HepG2 (cell line): ENCODE data around the gene CCDC170. TPM values are rescaled to one million over a fixed set of nuclear protein-coding genes. Genes with fewer than 3 reads are reported as not detected.

Source experiments
- FLYWCH1 ChIP-seq: sonication (generic); formaldehyde crosslinking; IDR thresholded peaks from 2 replicates; pipeline ENCODE4 v1.8.1; 2023; ENCODE audit warnings: mild to moderate bottlenecking, missing genetic modification reagents
- FOXP1 ChIP-seq, 2 experiments: fragments of 450-650 bp in 1 of 2; IDR thresholded peaks; 2 replicates each; pipeline ENCODE4 v1.6.1; 2017 to 2018; ENCODE audit warnings: antibody characterized with exemption in 1 of 2
- GPN1 ChIP-seq: sonication (generic); formaldehyde crosslinking; IDR thresholded peaks from 2 replicates; pipeline ENCODE4 v1.5.1; 2020; ENCODE audit warnings: missing genetic modification reagents, borderline replicate concordance
- ISL2 ChIP-seq: sonication (generic); formaldehyde crosslinking; IDR thresholded peaks from 2 replicates; pipeline ENCODE4 v1.5.0; 2020; ENCODE audit warnings: missing genetic modification reagents
- KDM1A ChIP-seq: IDR thresholded peaks from 2 replicates; pipeline ENCODE4 v1.6.1; 2016; ENCODE audit warnings: missing compliant biosample characterization
- KLF13 ChIP-seq: sonication (generic); formaldehyde crosslinking; IDR thresholded peaks from 2 replicates; pipeline ENCODE4 v1.4.0; 2020; ENCODE audit warnings: mild to moderate bottlenecking, missing genetic modification reagents
- MYC ChIP-seq: sonication (generic); formaldehyde crosslinking; IDR thresholded peaks from 2 replicates; pipeline ENCODE4 v1.9.0; 2021; ENCODE audit warnings: missing genetic modification reagents, borderline replicate concordance
- NCOR1 ChIP-seq: fragments of 200-600 bp; sonication (generic); IDR thresholded peaks from 2 replicates; pipeline ENCODE4 v1.7.0; 2017; ENCODE audit warnings: antibody characterized with exemption, low read length, borderline replicate concordance
- PCBP1 ChIP-seq: fragments of 200-400 bp; formaldehyde crosslinking; IDR thresholded peaks from 2 replicates; pipeline ENCODE4 v1.6.1; 2017; ENCODE audit warnings: mild to moderate bottlenecking, low read depth, low read length, borderline replicate concordance
- RAD21 ChIP-seq: fragments of 450-650 bp; formaldehyde crosslinking; IDR thresholded peaks from 2 replicates; pipeline ENCODE4 v1.5.0; 2020; ENCODE audit warnings: mild to moderate bottlenecking
- SIN3A ChIP-seq: IDR thresholded peaks from 2 replicates; pipeline ENCODE4 v1.6.1; 2011; ENCODE audit warnings: low read depth, mild to moderate bottlenecking, control low read depth, low read length, borderline replicate concordance
- SMARCC2 ChIP-seq: fragments of 450-650 bp; IDR thresholded peaks from 2 replicates; pipeline ENCODE4 v1.6.1; 2017; ENCODE audit warnings: antibody characterized with exemption, mild to moderate bottlenecking
- SOX5 ChIP-seq: IDR thresholded peaks from 2 replicates; pipeline ENCODE4 v1.6.1; 2016; ENCODE audit warnings: borderline replicate concordance
- ZBTB1 ChIP-seq: sonication (generic); formaldehyde crosslinking; IDR thresholded peaks from 2 replicates; pipeline ENCODE4 v1.4.0; 2020; ENCODE audit warnings: missing genetic modification reagents, borderline replicate concordance
- ZEB1 ChIP-seq: IDR thresholded peaks from 2 replicates; pipeline ENCODE4 v1.6.1; 2012; ENCODE audit warnings: mild to moderate bottlenecking, low read depth, inconsistent platforms; ENCODE audit not compliant: insufficient replicate concordance
- ZFP36L2 ChIP-seq: sonication (generic); formaldehyde crosslinking; IDR thresholded peaks from 2 replicates; pipeline ENCODE4 v1.4.0; 2020; ENCODE audit warnings: missing genetic modification reagents
- ZNF329 ChIP-seq: sonication (generic); formaldehyde crosslinking; IDR thresholded peaks from 2 replicates; pipeline ENCODE4 v1.9.0; 2021; ENCODE audit warnings: low read depth, mild to moderate bottlenecking, missing genetic modification reagents
- ZNF382 ChIP-seq: sonication (generic); formaldehyde crosslinking; IDR thresholded peaks from 2 replicates; pipeline ENCODE4 v1.5.0; 2020; ENCODE audit warnings: missing genetic modification reagents, mild to moderate bottlenecking, borderline replicate concordance
- ZNF432 ChIP-seq: sonication (generic); formaldehyde crosslinking; IDR thresholded peaks from 2 replicates; pipeline ENCODE4 v1.5.0; 2020; ENCODE audit warnings: missing genetic modification reagents, mild to moderate bottlenecking, borderline replicate concordance
- ZNF788 ChIP-seq: sonication (generic); formaldehyde crosslinking; IDR thresholded peaks from 2 replicates; pipeline ENCODE4 v1.5.0; 2020; ENCODE audit warnings: mild to moderate bottlenecking, missing genetic modification reagents, borderline replicate concordance
- ZSCAN12 ChIP-seq: sonication (generic); formaldehyde crosslinking; IDR thresholded peaks from 2 replicates; pipeline ENCODE4 v1.9.0; 2021; ENCODE audit warnings: mild to moderate bottlenecking, missing genetic modification reagents
- polyA plus RNA-seq, 8 experiments: library from polyadenylated mRNA; depleted of rRNA in 3 of 8; stranded (reverse) in 7 of 8; unstranded in 1 of 8; fragments of >200 nt; fragmentation: Illumina TruSeq in 4 of 8; extraction: Trizol in 4 of 8; gene quantifications; 2 replicates each; pipeline versions ENCODE4 v1.2.1 to v1.2.3, GENCODE V29; 2011 to 2016; ENCODE audit warnings: low read depth in 4 of 8, missing spikeins in 1 of 8, mixed read lengths in 1 of 8; ENCODE audit not compliant: insufficient read depth in 1 of 8
- total RNA-seq, 5 experiments: library from RNA; depleted of rRNA; stranded (reverse); fragments of >200 nt; fragmentation: Illumina TruSeq; extraction: Trizol; gene quantifications; 2 replicates each; pipeline ENCODE4 v1.2.3, GENCODE V29; 2016; ENCODE audit warnings: low read depth in 1 of 5
- TF ChIP-seq, protein P1 (sequence below): sonication (generic); formaldehyde crosslinking; IDR thresholded peaks from 2 replicates; pipeline ENCODE4 v1.4.0; 2020; ENCODE audit warnings: missing genetic modification reagents
- TF ChIP-seq, protein P2 (sequence below): IDR thresholded peaks from 2 replicates; pipeline ENCODE4 v1.6.1; 2012; ENCODE audit warnings: low read depth, low read length, improper control_type of control experiment
- TF ChIP-seq, protein P3 (sequence below): sonication (generic); formaldehyde crosslinking; IDR thresholded peaks from 2 replicates; pipeline ENCODE4 v1.4.0; 2020; ENCODE audit warnings: mild to moderate bottlenecking, missing genetic modification reagents

The CCDC170 gene
- total and polyA plus RNA-seq, 2 of the 13 experiments (the other 11 are each of a cell fraction or from before 2014, with no cell fraction given) = 0.90 to 5.1 TPM

DNA sequence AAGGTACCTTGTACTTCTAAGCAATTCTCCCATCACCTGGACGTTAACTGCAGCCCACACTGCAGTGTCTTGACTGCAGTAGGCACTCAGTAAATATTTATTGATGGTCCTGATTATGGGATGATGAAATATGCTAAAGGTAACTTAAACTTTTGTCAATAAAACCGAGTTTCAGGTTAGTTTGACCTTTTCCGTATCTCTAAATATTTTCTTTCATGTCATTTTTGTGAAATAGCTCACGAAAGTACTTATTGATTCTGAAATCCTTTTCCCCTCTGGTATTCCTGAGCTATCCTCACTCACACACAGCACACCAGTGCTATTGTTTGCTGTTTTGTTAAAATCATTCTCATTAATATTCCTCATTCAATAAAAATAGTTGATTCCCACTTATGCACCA lies 164.3 kb downstream of the CCDC170 start (continued):
- peak; percentile 26; the same call in 1 of the 2 replicates for TF ChIP-seq ZNF788 (CRISPR knock-in tag)
- peak; percentile 94 for TF ChIP-seq ZEB1
- TF ChIP-seq NCOR1 = peak; percentile 64
- TF ChIP-seq ZFP36L2 = no peak
- TF ChIP-seq KDM1A (CRISPR knock-in tag) = 0 out of 2 replicates have a peak, but pooled peaks have one; percentile 45
- TF ChIP-seq, protein P1, sequence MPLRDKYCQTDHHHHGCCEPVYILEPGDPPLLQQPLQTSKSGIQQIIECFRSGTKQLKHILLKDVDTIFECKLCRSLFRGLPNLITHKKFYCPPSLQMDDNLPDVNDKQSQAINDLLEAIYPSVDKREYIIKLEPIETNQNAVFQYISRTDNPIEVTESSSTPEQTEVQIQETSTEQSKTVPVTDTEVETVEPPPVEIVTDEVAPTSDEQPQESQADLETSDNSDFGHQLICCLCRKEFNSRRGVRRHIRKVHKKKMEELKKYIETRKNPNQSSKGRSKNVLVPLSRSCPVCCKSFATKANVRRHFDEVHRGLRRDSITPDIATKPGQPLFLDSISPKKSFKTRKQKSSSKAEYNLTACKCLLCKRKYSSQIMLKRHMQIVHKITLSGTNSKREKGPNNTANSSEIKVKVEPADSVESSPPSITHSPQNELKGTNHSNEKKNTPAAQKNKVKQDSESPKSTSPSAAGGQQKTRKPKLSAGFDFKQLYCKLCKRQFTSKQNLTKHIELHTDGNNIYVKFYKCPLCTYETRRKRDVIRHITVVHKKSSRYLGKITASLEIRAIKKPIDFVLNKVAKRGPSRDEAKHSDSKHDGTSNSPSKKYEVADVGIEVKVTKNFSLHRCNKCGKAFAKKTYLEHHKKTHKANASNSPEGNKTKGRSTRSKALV (CRISPR knock-in tag) = 0 out of 2 replicates have a peak, but pooled peaks have one; percentile 40
- no peak for TF ChIP-seq RAD21
- TF ChIP-seq ZNF432 = no peak
- TF ChIP-seq SIN3A = no peak
- no peak; the same call in 1 of the 2 replicates for TF ChIP-seq SMARCC2
- TF ChIP-seq, protein P2, sequence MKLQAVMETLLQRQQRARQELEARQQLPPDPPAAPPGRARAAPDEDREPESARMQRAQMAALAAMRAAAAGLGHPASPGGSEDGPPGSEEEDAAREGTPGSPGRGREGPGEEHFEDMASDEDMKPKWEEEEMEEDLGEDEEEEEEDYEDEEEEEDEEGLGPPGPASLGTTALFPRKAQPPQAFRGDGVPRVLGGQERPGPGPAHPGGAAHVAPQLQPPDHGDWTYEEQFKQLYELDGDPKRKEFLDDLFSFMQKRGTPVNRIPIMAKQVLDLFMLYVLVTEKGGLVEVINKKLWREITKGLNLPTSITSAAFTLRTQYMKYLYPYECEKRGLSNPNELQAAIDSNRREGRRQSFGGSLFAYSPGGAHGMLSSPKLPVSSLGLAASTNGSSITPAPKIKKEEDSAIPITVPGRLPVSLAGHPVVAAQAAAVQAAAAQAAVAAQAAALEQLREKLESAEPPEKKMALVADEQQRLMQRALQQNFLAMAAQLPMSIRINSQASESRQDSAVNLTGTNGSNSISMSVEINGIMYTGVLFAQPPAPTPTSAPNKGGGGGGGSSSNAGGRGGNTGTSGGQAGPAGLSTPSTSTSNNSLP = peak; percentile 93
- no peak for TF ChIP-seq MYC (CRISPR knock-in tag)
- TF ChIP-seq PCBP1 = no peak
- no peak for TF ChIP-seq ZNF382
- peak; percentile 99 for TF ChIP-seq ISL2 (CRISPR knock-in tag)
- TF ChIP-seq SOX5 (CRISPR knock-in tag) = peak; percentile 93
- no peak for TF ChIP-seq ZBTB1 (CRISPR knock-in tag)
- no peak for TF ChIP-seq KLF13 (CRISPR knock-in tag)
- TF ChIP-seq ZNF329 = no peak
- no peak for TF ChIP-seq ZSCAN12 (CRISPR knock-in tag)
- TF ChIP-seq, protein P3, sequence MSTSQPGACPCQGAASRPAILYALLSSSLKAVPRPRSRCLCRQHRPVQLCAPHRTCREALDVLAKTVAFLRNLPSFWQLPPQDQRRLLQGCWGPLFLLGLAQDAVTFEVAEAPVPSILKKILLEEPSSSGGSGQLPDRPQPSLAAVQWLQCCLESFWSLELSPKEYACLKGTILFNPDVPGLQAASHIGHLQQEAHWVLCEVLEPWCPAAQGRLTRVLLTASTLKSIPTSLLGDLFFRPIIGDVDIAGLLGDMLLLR = no peak
- no peak for TF ChIP-seq FLYWCH1 (CRISPR knock-in tag)
- peak; percentile 32; the same call in 1 of the 2 replicates for TF ChIP-seq FOXP1 (IDR thresholded peaks at IDR 0.05)
- peak; percentile 86 for TF ChIP-seq FOXP1 (CRISPR knock-in tag; IDR thresholded peaks at IDR 0.05)
- no peak for TF ChIP-seq GPN1 (CRISPR knock-in tag)
